Neural cell (in vitro differentiated cells): ENCODE data around the gene RASL12.
"Not testable (repeated sequence)": the region's sequence is repeated elsewhere in the genome, so short reads cannot be mapped to it uniquely, and the experiment has no call there.

Experiments
- CTCF ChIP-seq: fragments of 450-650 bp; IDR thresholded peaks from 2 replicates; pipeline ENCODE4 v1.5.1; 2014; ENCODE audit warnings: antibody characterized with exemption, mild to moderate bottlenecking, moderate library complexity; ENCODE audit not compliant: poor library complexity, severe bottlenecking
- EP300 ChIP-seq: fragments of 450-650 bp; conservative IDR thresholded peaks from 2 replicates; pipeline ENCODE4 v1.6.1; 2014; ENCODE audit warnings: antibody characterized with exemption, mild to moderate bottlenecking, moderate library complexity; ENCODE audit not compliant: poor library complexity, severe bottlenecking
- EZH2 ChIP-seq: fragments of 200-600, 300-800 bp; shearing (Covaris generic), sonication (generic); IDR thresholded peaks from 2 replicates; pipeline ENCODE4 v1.6.1; 2014; ENCODE audit warnings: antibody characterized with exemption, low read length, borderline replicate concordance, mild to moderate bottlenecking; ENCODE audit not compliant: insufficient read depth, poor library complexity, severe bottlenecking
- MXI1 ChIP-seq: fragments of 450-650 bp; conservative IDR thresholded peaks from 2 replicates; pipeline ENCODE4 v1.6.1; 2014; ENCODE audit warnings: antibody characterized with exemption, mild to moderate bottlenecking; ENCODE audit not compliant: poor library complexity, severe bottlenecking
- POLR2AphosphoS5 ChIP-seq: IDR thresholded peaks from 2 replicates; pipeline ENCODE4 v1.6.1; 2012
- RAD21 ChIP-seq: fragments of 450-650 bp; conservative IDR thresholded peaks from 2 replicates; pipeline ENCODE4 v1.6.1; 2014; ENCODE audit warnings: antibody characterized with exemption, mild to moderate bottlenecking, moderate library complexity
- REST ChIP-seq: IDR thresholded peaks from 2 replicates; pipeline ENCODE4 v1.6.1; 2012; ENCODE audit warnings: borderline replicate concordance
- SMC3 ChIP-seq: fragments of 450-650 bp; conservative IDR thresholded peaks from 2 replicates; pipeline ENCODE4 v1.6.1; 2014; ENCODE audit warnings: antibody characterized with exemption, mild to moderate bottlenecking, moderate library complexity; ENCODE audit not compliant: poor library complexity
- TAF1 ChIP-seq: IDR thresholded peaks from 2 replicates; pipeline ENCODE4 v1.6.1; 2012; ENCODE audit warnings: low read depth

- not testable (repeated sequence) for TF ChIP-seq SMC3, CTCF, EZH2, POLR2AphosphoS5, EP300, RAD21, TAF1, REST, MXI1
Measured at GRCh38 chr15:65044218-65044617, 23.6 kb downstream of the RASL12 start.
